GM18861 (cell line): ENCODE data around the gene LMF2.

Experiments
- ATAC-seq: cut with Tn5 transposase; IDR thresholded peaks from one replicate; pipeline ENCODE4 v1.9.1; 2021; ENCODE audit not compliant: unreplicated experiment

The LMF2 gene

GRCh38 chr22:50483556-50483955 is 23.9 kb downstream of the LMF2 start:
- ATAC-seq: no peak

GRCh38 chr22:50483106-50483505 is 24.4 kb downstream of the LMF2 start:
- ATAC-seq: no peak

- ATAC-seq: no peak
Measured at GRCh38 chr22:50482107-50483074, 25.1 kb downstream of the LMF2 start.

- ATAC-seq: no peak
Measured at GRCh38 chr22:50481440-50482106, 25.9 kb downstream of the LMF2 start, which contains the start of gene ADM2. Gene ADM2 (plus strand): TSS chr22:50481543. CDS start chr22:50481848, 305 bp downstream.

- no peak for ATAC-seq
Measured at GRCh38 chr22:50481045-50481439, 26.5 kb downstream of the LMF2 start.

GRCh38 chr22:50479721-50480120 is 27.8 kb downstream of the LMF2 start:
- ATAC-seq: no peak

GRCh38 chr22:50477923-50478322 is 29.6 kb downstream of the LMF2 start:
- no peak for ATAC-seq

- ATAC-seq: no peak
Measured at GRCh38 chr22:50476868-50477267, 30.6 kb downstream of the LMF2 start.

- ATAC-seq: no peak
Measured at GRCh38 chr22:50475652-50476002, 31.9 kb downstream of the LMF2 start.

- ATAC-seq: peak; percentile 49
Measured at GRCh38 chr22:50474710-50475651, 32.5 kb downstream of the LMF2 start, which contains the start of gene SBF1. Gene SBF1 (minus strand): TSS chr22:50475035. CDS start chr22:50474840, 195 bp downstream.

GRCh38 chr22:50473855-50474671 is 33.4 kb downstream of the LMF2 start:
- no peak for ATAC-seq

- ATAC-seq: no peak
Measured at GRCh38 chr22:50473088-50473487, 34.4 kb downstream of the LMF2 start.

- no peak for ATAC-seq
Measured at GRCh38 chr22:50471962-50472361, 35.5 kb downstream of the LMF2 start.

GRCh38 chr22:50471197-50471847 is 36.2 kb downstream of the LMF2 start:
- ATAC-seq: no peak

- peak; percentile 10 for ATAC-seq
Measured at GRCh38 chr22:50470491-50470890, 37.0 kb downstream of the LMF2 start.

- ATAC-seq: peak; percentile 38
Measured at GRCh38 chr22:50469377-50470305, 37.9 kb downstream of the LMF2 start.

GRCh38 chr22:50468626-50469025 is 38.9 kb downstream of the LMF2 start:
- no peak for ATAC-seq

- no peak for ATAC-seq
Measured at GRCh38 chr22:50467773-50468440, 39.6 kb downstream of the LMF2 start.
